Measurements from ENCODE around the gene R3HDM2. TPM values are rescaled to one million over a fixed set of nuclear protein-coding genes. Genes with fewer than 3 reads are reported as not detected.
"Not testable (repeated sequence)": the region's sequence is repeated elsewhere in the genome, so short reads cannot be mapped to it uniquely, and the experiment has no call there.

R3HDM2 gene
- total and polyA plus RNA-seq, 7 experiments from 2014 or later: 13.7 to 145 (median 111) TPM

- H3K4me3 Mint-ChIP-seq; H3K27ac ChIP-seq (ENCODE audit: low read depth, low read length); H3K27me3 ChIP-seq (ENCODE audit: control insufficient read depth in 2 of 2, insufficient read depth in 2 of 2, low read length in 2 of 2); H3K9me3 Mint-ChIP-seq; DNase-seq; H3K27ac Mint-ChIP-seq; H3K9me3 ChIP-seq (ENCODE audit: control insufficient read depth in 2 of 3, low read length in 3 of 3); intact Hi-C loops (cut with micrococcal nuclease); POLR2A ChIA-PET; ATAC-seq; H3K4me1 ChIP-seq (ENCODE audit: control insufficient read depth in 2 of 2, insufficient read depth in 2 of 2, low read length in 2 of 2); H3K4me3 ChIP-seq (ENCODE audit: low read length); H3K27me3 Mint-ChIP-seq; H3K36me3 ChIP-seq (ENCODE audit: control insufficient read depth in 2 of 3, insufficient read depth in 3 of 3, low read length in 3 of 3): not testable (repeated sequence)
- CTCF ChIA-PET: interaction anchor here (0.6 kb wide), 1 partner anchor 9 kb away, joined by 3 read pairs; no protein-coding TSS in a partner anchor
- Mint-ChIP-seq H3K36me3 (peaks cover 0 to 15% (median 3%) of the 10 kb centered on the region in 5 donors), H3K4me1 (peaks cover 6 to 32% (median 27%) of the 10 kb centered on the region in 7 donors)
Measured at GRCh38 chr12:57402156-57402555, 28.7 kb downstream of the R3HDM2 start.

GRCh38 chr12:57401165-57401564 lies 29.7 kb downstream of the R3HDM2 start:
- ChIA-PET POLR2A (interaction anchor here (0.7 kb wide), 1 partner anchor 16 kb away, joined by 3 read pairs; no protein-coding TSS in a partner anchor), CTCF (interaction anchor here (0.6 to 1.0 kb wide), 3 partner anchors 55 to 219 kb away, joined by 3 to 5 read pairs (median 3); no protein-coding TSS in a partner anchor)
- no peaks in the 10 kb centered on the region for H3K4me1 ChIP-seq (ENCODE audit: control insufficient read depth in 2 of 2, insufficient read depth in 2 of 2, low read length in 2 of 2)
- peaks cover 6 to 31% (median 23%) of the 10 kb centered on the region in 7 donors for H3K4me1 Mint-ChIP-seq
- DNase-seq: no peak
- H3K9me3 ChIP-seq (ENCODE audit: control insufficient read depth in 2 of 3, low read length in 3 of 3): no peaks in the 10 kb centered on the region
- no peak overlapping the region for H3K4me3 Mint-ChIP-seq
- no peaks in the 10 kb centered on the region for H3K27me3 Mint-ChIP-seq
- H3K36me3 ChIP-seq (ENCODE audit: control insufficient read depth in 2 of 3, insufficient read depth in 3 of 3, low read length in 3 of 3): peaks cover 0 to 4% (median 0%) of the 10 kb centered on the region in 3 experiments
- ATAC-seq: no peak
- H3K36me3 Mint-ChIP-seq: peaks cover 0 to 12% (median 3%) of the 10 kb centered on the region in 5 donors
- no peaks in the 10 kb centered on the region for H3K9me3 Mint-ChIP-seq
- peak overlapping the region in 1 of 9 donors; percentile 54 for H3K27ac Mint-ChIP-seq
- no peak overlapping the region for H3K27ac ChIP-seq (ENCODE audit: low read depth, low read length)
- intact Hi-C loops (cut with micrococcal nuclease): no loop called here
- no peak overlapping the region for H3K4me3 ChIP-seq (ENCODE audit: low read length)
- H3K27me3 ChIP-seq (ENCODE audit: control insufficient read depth in 2 of 2, insufficient read depth in 2 of 2, low read length in 2 of 2): no peaks in the 10 kb centered on the region

- H3K4me3 ChIP-seq (ENCODE audit: low read length); DNase-seq; H3K4me3 Mint-ChIP-seq; H3K36me3 ChIP-seq (ENCODE audit: control insufficient read depth in 2 of 3, insufficient read depth in 3 of 3, low read length in 3 of 3); H3K9me3 Mint-ChIP-seq; H3K9me3 ChIP-seq (ENCODE audit: control insufficient read depth in 2 of 3, low read length in 3 of 3); H3K4me1 ChIP-seq (ENCODE audit: control insufficient read depth in 2 of 2, insufficient read depth in 2 of 2, low read length in 2 of 2); intact Hi-C loops (cut with micrococcal nuclease); H3K27me3 Mint-ChIP-seq; ATAC-seq; H3K27ac ChIP-seq (ENCODE audit: low read depth, low read length); H3K27me3 ChIP-seq (ENCODE audit: control insufficient read depth in 2 of 2, insufficient read depth in 2 of 2, low read length in 2 of 2): not testable (repeated sequence)
- peak overlapping the region in 2 of 9 donors; percentile 59 to 69 for H3K27ac Mint-ChIP-seq
- peaks cover 3 to 33% (median 18%) of the 10 kb centered on the region in 7 donors for H3K4me1 Mint-ChIP-seq
- H3K36me3 Mint-ChIP-seq: peaks cover 4 to 18% (median 7%) of the 10 kb centered on the region in 5 donors
- CTCF ChIA-PET: interaction anchor here (0.6 kb wide), 1 partner anchor 9 kb away, joined by 3 read pairs; no protein-coding TSS in a partner anchor
- POLR2A ChIA-PET: interaction anchor here (0.5 kb wide), 1 partner anchor 55 kb away, joined by 3 read pairs; the partner anchor contains the start of gene INHBE
Measured at GRCh38 chr12:57399718-57400463, 31.0 kb downstream of the R3HDM2 start.

- H3K9me3 ChIP-seq (ENCODE audit: control insufficient read depth in 2 of 3, low read length in 3 of 3): no peaks in the 10 kb centered on the region
- H3K9me3 Mint-ChIP-seq: no peaks in the 10 kb centered on the region
- DNase-seq (no peak), ATAC-seq (no peak)
- H3K27ac ChIP-seq (ENCODE audit: low read depth, low read length): no peak overlapping the region
- H3K36me3 Mint-ChIP-seq: peaks cover 4 to 30% (median 12%) of the 10 kb centered on the region in 5 donors
- no peaks in the 10 kb centered on the region for H3K27me3 ChIP-seq (ENCODE audit: control insufficient read depth in 2 of 2, insufficient read depth in 2 of 2, low read length in 2 of 2)
- H3K4me1 Mint-ChIP-seq: peaks cover 6 to 39% (median 22%) of the 10 kb centered on the region in 7 donors
- H3K27ac Mint-ChIP-seq: peak overlapping the region in 2 of 9 donors; percentile 73 to 78
- intact Hi-C loops (cut with micrococcal nuclease): no loop called here
- no peaks in the 10 kb centered on the region for H3K4me1 ChIP-seq (ENCODE audit: control insufficient read depth in 2 of 2, insufficient read depth in 2 of 2, low read length in 2 of 2)
- H3K4me3 Mint-ChIP-seq: no peak overlapping the region
- H3K4me3 ChIP-seq (ENCODE audit: low read length): no peak overlapping the region
- ChIA-PET CTCF (interaction anchor here (1.3 kb wide), 1 partner anchor 10 kb away, joined by 3 read pairs; no protein-coding TSS in a partner anchor), POLR2A (no interaction called here)
- no peaks in the 10 kb centered on the region for H3K27me3 Mint-ChIP-seq
- peaks cover 0 to 14% (median 0%) of the 10 kb centered on the region in 3 experiments for H3K36me3 ChIP-seq (ENCODE audit: control insufficient read depth in 2 of 3, insufficient read depth in 3 of 3, low read length in 3 of 3)
Measured at GRCh38 chr12:57397441-57397840, 33.4 kb downstream of the R3HDM2 start.

- peaks cover 0 to 23% (median 0%) of the 10 kb centered on the region in 3 experiments for H3K36me3 ChIP-seq (ENCODE audit: control insufficient read depth in 2 of 3, insufficient read depth in 3 of 3, low read length in 3 of 3)
- ChIA-PET POLR2A (interaction anchor here (0.7 kb wide), 1 partner anchor 142 kb away, joined by 3 read pairs; no protein-coding TSS in a partner anchor), CTCF (no interaction called here)
- H3K4me1 ChIP-seq (ENCODE audit: control insufficient read depth in 2 of 2, insufficient read depth in 2 of 2, low read length in 2 of 2): no peaks in the 10 kb centered on the region
- DNase-seq (no peak), ATAC-seq (no peak)
- Mint-ChIP-seq H3K4me3 (no peak overlapping the region), H3K27me3 (no peaks in the 10 kb centered on the region), H3K36me3 (peaks cover 6 to 33% (median 16%) of the 10 kb centered on the region in 5 donors), H3K9me3 (no peaks in the 10 kb centered on the region), H3K4me1 (peaks cover 6 to 33% (median 17%) of the 10 kb centered on the region in 7 donors), H3K27ac (no peak overlapping the region)
- intact Hi-C loops (cut with micrococcal nuclease): no loop called here
- H3K9me3 ChIP-seq (ENCODE audit: control insufficient read depth in 2 of 3, low read length in 3 of 3): no peaks in the 10 kb centered on the region
- H3K27ac ChIP-seq (ENCODE audit: low read depth, low read length): no peak overlapping the region
- no peak overlapping the region for H3K4me3 ChIP-seq (ENCODE audit: low read length)
- H3K27me3 ChIP-seq (ENCODE audit: control insufficient read depth in 2 of 2, insufficient read depth in 2 of 2, low read length in 2 of 2): no peaks in the 10 kb centered on the region
Measured at GRCh38 chr12:57395121-57395520, 35.7 kb downstream of the R3HDM2 start.

GRCh38 chr12:57390174-57390573 lies 40.7 kb downstream of the R3HDM2 start:
- H3K4me3 ChIP-seq (ENCODE audit: low read length): no peak overlapping the region
- no peaks in the 10 kb centered on the region for H3K4me1 ChIP-seq (ENCODE audit: control insufficient read depth in 2 of 2, insufficient read depth in 2 of 2, low read length in 2 of 2)
- ChIA-PET CTCF (no interaction called here), POLR2A (no interaction called here)
- H3K9me3 ChIP-seq (ENCODE audit: control insufficient read depth in 2 of 3, low read length in 3 of 3): no peaks in the 10 kb centered on the region
- intact Hi-C loops (cut with micrococcal nuclease): no loop called here
- Mint-ChIP-seq H3K27me3 (no peaks in the 10 kb centered on the region), H3K27ac (peak overlapping the region in 5 of 9 donors; percentile 8 to 71 (median 36)), H3K4me1 (peaks cover 3 to 24% (median 8%) of the 10 kb centered on the region in 7 donors), H3K4me3 (no peak overlapping the region), H3K36me3 (peaks cover 3 to 53% (median 26%) of the 10 kb centered on the region in 5 donors), H3K9me3 (no peaks in the 10 kb centered on the region)
- ATAC-seq (no peak), DNase-seq (no peak)
- H3K36me3 ChIP-seq (ENCODE audit: control insufficient read depth in 2 of 3, insufficient read depth in 3 of 3, low read length in 3 of 3): peaks cover 0 to 23% (median 0%) of the 10 kb centered on the region in 3 experiments
- no peaks in the 10 kb centered on the region for H3K27me3 ChIP-seq (ENCODE audit: control insufficient read depth in 2 of 2, insufficient read depth in 2 of 2, low read length in 2 of 2)
- no peak overlapping the region for H3K27ac ChIP-seq (ENCODE audit: low read depth, low read length)

Measured in naive thymus-derived CD4-positive, alpha-beta T cell (primary cell).